ENCODE measurements around the gene SMIM36.
"Not testable (repeated sequence)": the region's sequence is repeated elsewhere in the genome, so short reads cannot be mapped to it uniquely, and the experiment has no call there.

SMIM36 gene

DNA sequence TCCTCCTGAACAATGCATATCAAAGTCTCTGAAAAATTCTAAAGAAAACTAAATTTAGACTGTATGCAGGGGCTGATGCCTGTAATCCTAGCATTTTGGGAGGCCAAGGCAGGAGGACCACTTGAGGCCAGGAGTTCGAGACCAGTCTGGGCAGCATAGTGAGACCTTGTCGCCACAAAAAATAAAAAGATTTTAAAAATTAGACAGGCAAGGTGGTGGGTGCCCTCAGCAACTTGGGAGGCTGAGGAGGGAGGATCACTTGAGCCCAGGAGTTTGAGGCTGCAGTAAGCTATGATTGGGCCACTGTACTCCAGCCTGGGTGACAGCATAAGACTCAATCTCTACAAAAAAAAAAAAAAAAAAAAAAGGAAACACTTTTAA is 59.5 kb downstream of the SMIM36 start:
- no peak overlapping the region for H3K4me2 ChIP-seq (ENCODE audit: low read length)
- H3K9me3 ChIP-seq (replicated peaks; ENCODE audit: low read length), result no peaks in the 10 kb centered on the region
- H3K36me3 ChIP-seq (ENCODE audit: insufficient read depth, low read length), result no peaks in the 10 kb centered on the region
- H3K9ac ChIP-seq (ENCODE audit: low read depth, low read length), result no peak overlapping the region
- peaks cover 63% of the 10 kb centered on the region for H3K4me1 ChIP-seq (ENCODE audit: control insufficient read depth, insufficient read depth, low read length)
- H3K27me3 ChIP-seq (ENCODE audit: control insufficient read depth, insufficient read depth, low read length), result no peaks in the 10 kb centered on the region
- no peak overlapping the region for H3K4me3 ChIP-seq (ENCODE audit: low read length)

DNA sequence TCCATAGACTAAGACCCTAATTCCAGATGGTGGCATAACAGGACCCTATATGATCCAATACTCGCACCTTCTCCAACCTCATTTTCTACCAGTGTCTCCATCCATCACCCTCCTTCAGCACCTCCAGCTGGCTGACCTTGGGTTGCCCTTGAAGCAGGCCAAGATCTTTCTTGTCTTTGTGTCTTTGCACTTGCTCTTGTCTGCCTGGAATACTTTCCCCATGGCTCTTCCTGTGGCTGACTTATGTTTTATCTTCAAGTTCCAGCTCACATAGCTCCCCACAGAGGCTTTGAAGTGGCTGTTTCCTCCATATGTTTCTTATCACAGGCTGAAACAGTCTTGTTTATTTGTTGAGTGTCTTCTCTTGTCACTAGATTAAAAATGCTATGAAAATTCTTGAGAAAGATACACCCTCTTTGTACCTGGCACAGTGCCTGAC is 60.0 kb downstream of the SMIM36 start:
- no peaks in the 10 kb centered on the region for H3K9me3 ChIP-seq (replicated peaks; ENCODE audit: low read length)
- no peak overlapping the region for H3K4me2 ChIP-seq (ENCODE audit: low read length)
- H3K27me3 ChIP-seq (ENCODE audit: control insufficient read depth, insufficient read depth, low read length), result no peaks in the 10 kb centered on the region
- no peaks in the 10 kb centered on the region for H3K36me3 ChIP-seq (ENCODE audit: insufficient read depth, low read length)
- H3K4me3 ChIP-seq (ENCODE audit: low read length), result no peak overlapping the region
- H3K9ac ChIP-seq (ENCODE audit: low read depth, low read length), result no peak overlapping the region
- peaks cover 57% of the 10 kb centered on the region for H3K4me1 ChIP-seq (ENCODE audit: control insufficient read depth, insufficient read depth, low read length)

DNA sequence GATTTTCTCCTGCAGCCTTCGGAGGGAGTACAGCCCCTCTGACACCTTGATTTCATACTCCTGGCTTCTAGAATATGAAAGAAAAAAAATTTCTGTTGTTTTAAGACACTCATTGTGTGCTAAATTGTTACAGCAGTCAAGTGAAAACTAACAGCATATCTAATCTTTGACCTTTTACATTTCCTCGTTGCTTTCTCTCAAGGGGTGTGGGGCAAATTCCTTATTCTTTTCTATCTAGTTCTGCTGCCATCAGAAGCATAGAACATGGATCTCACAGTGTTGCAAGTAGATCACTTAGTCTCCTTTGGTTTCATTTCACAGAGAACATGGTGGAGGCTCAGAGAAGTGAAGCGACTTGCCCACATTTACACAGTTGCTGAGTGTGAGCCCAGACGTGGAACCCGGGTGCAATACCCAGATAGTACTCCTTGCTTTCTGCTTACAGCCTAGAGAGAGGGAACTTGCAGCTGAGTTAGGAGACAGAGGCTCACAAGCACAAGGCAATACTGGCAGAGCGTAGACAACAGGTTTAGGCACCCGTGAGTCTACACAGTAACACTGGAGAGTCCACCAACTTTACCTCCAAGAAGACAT is 60.9 kb downstream of the SMIM36 start:
- peaks cover 48% of the 10 kb centered on the region for H3K4me1 ChIP-seq (ENCODE audit: control insufficient read depth, insufficient read depth, low read length)
- H3K4me2 ChIP-seq (ENCODE audit: low read length), result no peak overlapping the region
- no peaks in the 10 kb centered on the region for H3K27me3 ChIP-seq (ENCODE audit: control insufficient read depth, insufficient read depth, low read length)
- H3K4me3 ChIP-seq (ENCODE audit: low read length), result no peak overlapping the region
- no peaks in the 10 kb centered on the region for H3K9me3 ChIP-seq (replicated peaks; ENCODE audit: low read length)
- no peak overlapping the region for H3K9ac ChIP-seq (ENCODE audit: low read depth, low read length)
- no peaks in the 10 kb centered on the region for H3K36me3 ChIP-seq (ENCODE audit: insufficient read depth, low read length)

GRCh38 chr17:55448681-55449080 is 62.6 kb downstream of the SMIM36 start:
- no peak overlapping the region for H3K9ac ChIP-seq (ENCODE audit: low read depth, low read length)
- no peaks in the 10 kb centered on the region for H3K27me3 ChIP-seq (ENCODE audit: control insufficient read depth, insufficient read depth, low read length)
- no peak overlapping the region for H3K4me2 ChIP-seq (ENCODE audit: low read length)
- no peaks in the 10 kb centered on the region for H3K9me3 ChIP-seq (replicated peaks; ENCODE audit: low read length)
- no peak overlapping the region for H3K4me3 ChIP-seq (ENCODE audit: low read length)
- peaks cover 41% of the 10 kb centered on the region for H3K4me1 ChIP-seq (ENCODE audit: control insufficient read depth, insufficient read depth, low read length)
- H3K36me3 ChIP-seq (ENCODE audit: insufficient read depth, low read length), result no peaks in the 10 kb centered on the region

DNA sequence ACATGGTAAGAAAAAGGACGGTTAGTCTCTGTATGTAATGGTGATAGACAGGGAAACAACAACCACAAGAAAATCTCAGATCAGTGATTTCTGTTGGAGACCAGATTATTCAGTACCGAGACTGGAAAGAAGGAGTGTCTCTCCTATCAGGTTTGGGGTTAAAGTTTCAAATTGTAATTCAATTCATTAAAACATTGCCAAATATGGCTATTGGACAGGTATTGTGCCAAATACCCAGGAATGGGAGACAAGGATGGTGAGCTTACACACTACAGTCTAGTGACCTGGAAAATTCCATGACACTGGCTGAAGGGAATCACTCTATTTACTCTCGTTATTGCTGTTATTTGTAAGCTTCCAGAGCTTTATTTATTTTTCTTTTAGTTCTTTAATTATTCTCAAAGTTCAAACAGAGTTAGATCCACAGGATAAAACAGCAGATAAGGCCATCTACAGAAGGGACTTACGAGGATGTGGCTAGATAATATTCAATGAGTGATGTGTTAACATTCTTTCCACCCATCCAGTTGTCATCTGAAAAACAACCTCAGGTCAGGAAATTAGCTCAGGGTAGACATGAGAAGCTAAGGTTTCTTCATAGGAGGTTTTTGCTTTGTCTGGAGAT is 64.6 kb downstream of the SMIM36 start:
- no peaks in the 10 kb centered on the region for H3K36me3 ChIP-seq (ENCODE audit: insufficient read depth, low read length)
- no peak overlapping the region for H3K9ac ChIP-seq (ENCODE audit: low read depth, low read length)
- H3K4me3 ChIP-seq (ENCODE audit: low read length), result no peak overlapping the region
- no peak overlapping the region for H3K4me2 ChIP-seq (ENCODE audit: low read length)
- no peaks in the 10 kb centered on the region for H3K9me3 ChIP-seq (replicated peaks; ENCODE audit: low read length)
- H3K4me1 ChIP-seq (ENCODE audit: control insufficient read depth, insufficient read depth, low read length), result peaks cover 21% of the 10 kb centered on the region
- no peaks in the 10 kb centered on the region for H3K27me3 ChIP-seq (ENCODE audit: control insufficient read depth, insufficient read depth, low read length)

- H3K4me2 ChIP-seq (ENCODE audit: low read length); H3K4me3 ChIP-seq (ENCODE audit: low read length); H3K36me3 ChIP-seq (ENCODE audit: insufficient read depth, low read length); H3K27me3 ChIP-seq (ENCODE audit: control insufficient read depth, insufficient read depth, low read length); H3K9ac ChIP-seq (ENCODE audit: low read depth, low read length); H3K9me3 ChIP-seq (replicated peaks; ENCODE audit: low read length): not testable (repeated sequence)
- peaks cover 14% of the 10 kb centered on the region for H3K4me1 ChIP-seq (ENCODE audit: control insufficient read depth, insufficient read depth, low read length)
These were observed 65.2 kb downstream of the SMIM36 start for GRCh38 chr17:55446004-55446403.

DNA sequence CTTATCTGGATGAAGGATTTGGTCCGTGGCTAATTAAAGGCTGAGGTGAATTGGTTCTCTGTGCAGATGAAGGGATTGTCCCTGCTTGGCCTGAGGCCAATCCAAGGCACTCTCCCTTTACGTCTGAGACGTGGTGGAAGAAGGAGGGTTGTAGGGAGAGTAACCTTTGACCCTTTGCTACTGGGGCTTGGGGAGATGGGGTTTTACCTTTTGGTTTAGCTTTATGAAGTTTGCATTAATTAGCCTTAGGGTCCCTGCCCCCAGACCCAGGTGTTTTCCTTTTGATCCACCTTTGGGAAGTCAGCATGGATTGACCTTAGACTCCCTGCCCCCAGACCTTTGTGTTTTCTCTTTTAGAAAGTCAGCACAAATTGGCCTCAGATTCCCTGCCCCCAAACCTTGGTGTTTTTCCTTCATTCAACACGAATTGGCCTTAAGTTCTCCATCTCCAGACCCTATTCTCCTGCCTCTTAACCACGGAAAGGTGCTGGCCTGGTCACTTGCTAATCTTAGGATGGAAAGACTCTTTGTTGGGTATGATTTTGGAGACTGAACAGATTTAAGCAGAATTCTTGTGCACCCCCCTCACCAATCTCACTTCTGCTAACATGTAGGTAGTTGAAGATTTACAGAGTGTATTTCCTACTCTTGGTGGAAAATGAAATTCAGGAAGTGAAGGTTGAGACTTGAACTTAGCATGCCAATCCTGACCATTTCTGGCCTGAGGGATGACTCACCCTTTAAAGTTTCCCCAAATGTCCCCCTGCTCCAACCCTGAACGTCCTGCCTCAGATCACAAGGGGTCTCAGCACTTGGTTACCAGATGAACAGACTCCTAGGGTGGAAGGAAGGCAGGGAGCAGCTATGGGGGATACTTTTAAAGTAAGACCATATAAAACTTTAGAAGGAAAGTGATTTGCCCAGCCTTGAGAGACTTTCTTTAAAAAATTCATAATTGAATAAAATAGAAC is 66.5 kb downstream of the SMIM36 start:
- Histone ChIP-seq H3K9me3 (replicated peaks; ENCODE audit: low read length) (no peaks in the 10 kb centered on the region), H3K4me2 (ENCODE audit: low read length) (no peak overlapping the region), H3K4me1 (ENCODE audit: control insufficient read depth, insufficient read depth, low read length) (peaks cover 14% of the 10 kb centered on the region), H3K36me3 (ENCODE audit: insufficient read depth, low read length) (no peaks in the 10 kb centered on the region), H3K9ac (ENCODE audit: low read depth, low read length) (no peak overlapping the region), H3K4me3 (ENCODE audit: low read length) (no peak overlapping the region), H3K27me3 (ENCODE audit: control insufficient read depth, insufficient read depth, low read length) (no peaks in the 10 kb centered on the region)

GRCh38 chr17:55443904-55444303 is 67.3 kb downstream of the SMIM36 start:
- H3K4me2 ChIP-seq (ENCODE audit: low read length), result no peak overlapping the region
- no peaks in the 10 kb centered on the region for H3K27me3 ChIP-seq (ENCODE audit: control insufficient read depth, insufficient read depth, low read length)
- no peak overlapping the region for H3K4me3 ChIP-seq (ENCODE audit: low read length)
- H3K9ac ChIP-seq (ENCODE audit: low read depth, low read length), result no peak overlapping the region
- no peaks in the 10 kb centered on the region for H3K9me3 ChIP-seq (replicated peaks; ENCODE audit: low read length)
- no peaks in the 10 kb centered on the region for H3K36me3 ChIP-seq (ENCODE audit: insufficient read depth, low read length)
- H3K4me1 ChIP-seq (ENCODE audit: control insufficient read depth, insufficient read depth, low read length), result peaks cover 12% of the 10 kb centered on the region

DNA sequence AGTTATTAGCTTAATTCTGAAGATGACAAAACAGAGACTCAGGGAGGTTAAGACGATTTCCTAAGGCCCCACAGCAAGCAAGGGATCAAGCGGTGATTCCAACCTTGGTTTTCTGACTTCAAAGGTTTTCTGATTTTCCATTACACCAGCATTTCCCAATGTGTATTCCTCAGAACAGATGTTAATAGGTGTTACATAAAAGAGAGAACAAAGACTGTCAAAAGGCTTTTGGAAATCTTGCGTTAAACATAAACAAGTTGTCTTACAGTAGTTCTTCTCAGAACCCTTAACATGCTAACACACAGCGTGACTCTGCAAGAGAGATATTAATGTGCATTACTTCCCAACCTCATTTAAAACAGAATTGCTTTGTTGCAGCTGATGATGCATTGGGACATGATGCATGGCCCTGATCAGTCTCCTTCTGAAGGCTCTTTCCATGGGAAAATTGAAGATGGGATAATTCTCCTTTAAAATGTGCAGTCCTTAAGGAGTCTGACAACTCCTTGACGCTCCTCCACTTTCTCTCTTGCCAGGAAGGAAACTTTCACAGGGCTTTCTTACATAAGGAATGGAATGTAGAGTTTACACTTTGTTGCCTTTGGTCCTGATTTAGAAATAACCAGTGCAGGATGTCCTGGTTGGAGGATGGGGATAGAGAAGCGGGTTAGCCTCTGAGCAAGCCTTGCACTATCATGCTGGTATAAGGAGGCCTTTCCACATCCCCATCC is 68.1 kb downstream of the SMIM36 start:
- no peak overlapping the region for H3K4me3 ChIP-seq (ENCODE audit: low read length)
- H3K4me2 ChIP-seq (ENCODE audit: low read length), result no peak overlapping the region
- peaks cover 7% of the 10 kb centered on the region for H3K4me1 ChIP-seq (ENCODE audit: control insufficient read depth, insufficient read depth, low read length)

GRCh38 chr17:55442462-55442861 is 68.8 kb downstream of the SMIM36 start:
- Histone ChIP-seq H3K4me3 (ENCODE audit: low read length) (no peak overlapping the region), H3K9me3 (replicated peaks; ENCODE audit: low read length) (no peaks in the 10 kb centered on the region), H3K27me3 (ENCODE audit: control insufficient read depth, insufficient read depth, low read length) (no peaks in the 10 kb centered on the region), H3K4me2 (ENCODE audit: low read length) (no peak overlapping the region), H3K4me1 (ENCODE audit: control insufficient read depth, insufficient read depth, low read length) (peaks cover 7% of the 10 kb centered on the region), H3K9ac (ENCODE audit: low read depth, low read length) (no peak overlapping the region), H3K36me3 (ENCODE audit: insufficient read depth, low read length) (no peaks in the 10 kb centered on the region)

More for the DNA sequence above, 68.1 kb downstream of the SMIM36 start:
- Histone ChIP-seq H3K9me3 (replicated peaks; ENCODE audit: low read length) (no peaks in the 10 kb centered on the region), H3K27me3 (ENCODE audit: control insufficient read depth, insufficient read depth, low read length) (no peaks in the 10 kb centered on the region), H3K9ac (ENCODE audit: low read depth, low read length) (no peak overlapping the region), H3K36me3 (ENCODE audit: insufficient read depth, low read length) (no peaks in the 10 kb centered on the region)

DNA sequence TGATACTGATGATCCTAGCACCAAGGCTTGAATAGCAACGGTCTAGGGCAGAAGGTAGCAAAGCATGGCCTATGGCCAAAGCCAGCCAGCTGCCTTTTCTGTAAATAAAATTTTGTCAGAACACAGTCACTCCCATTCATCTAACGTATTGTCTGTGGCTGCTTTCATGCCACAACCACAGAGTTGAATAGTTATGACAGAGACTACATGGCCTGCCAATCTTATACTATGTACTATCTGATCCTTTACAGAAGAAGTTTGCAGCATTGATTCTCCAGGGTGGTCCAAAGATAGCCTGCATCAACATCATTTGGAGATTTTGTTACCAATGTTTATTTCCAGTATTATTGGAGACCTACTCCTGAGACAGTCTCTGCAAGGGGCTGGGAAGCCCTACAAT is 69.7 kb downstream of the SMIM36 start:
- no peaks in the 10 kb centered on the region for H3K36me3 ChIP-seq (ENCODE audit: insufficient read depth, low read length)
- H3K4me1 ChIP-seq (ENCODE audit: control insufficient read depth, insufficient read depth, low read length), result peaks cover 7% of the 10 kb centered on the region
- no peak overlapping the region for H3K4me2 ChIP-seq (ENCODE audit: low read length)
- no peak overlapping the region for H3K9ac ChIP-seq (ENCODE audit: low read depth, low read length)
- H3K9me3 ChIP-seq (replicated peaks; ENCODE audit: low read length), result no peaks in the 10 kb centered on the region
- no peak overlapping the region for H3K4me3 ChIP-seq (ENCODE audit: low read length)
- H3K27me3 ChIP-seq (ENCODE audit: control insufficient read depth, insufficient read depth, low read length), result no peaks in the 10 kb centered on the region

All from skeletal muscle satellite cell (primary cell).